PC-9 (cell line): Measurements from ENCODE around the gene AKAP13.

Source experiments
- EZH2 ChIP-seq: fragments of 200-600 bp; sonication (generic); IDR thresholded peaks from 2 replicates; pipeline ENCODE4 v1.8.0; 2017; ENCODE audit warnings: antibody characterized with exemption, low read depth
- TF ChIP-seq, protein P1 (sequence below): fragments of 200-600 bp; sonication (generic); conservative IDR thresholded peaks from 2 replicates; pipeline ENCODE4 v1.6.1; 2017; ENCODE audit warnings: mixed run types, antibody characterized with exemption, mild to moderate bottlenecking, moderate library complexity

DNA sequence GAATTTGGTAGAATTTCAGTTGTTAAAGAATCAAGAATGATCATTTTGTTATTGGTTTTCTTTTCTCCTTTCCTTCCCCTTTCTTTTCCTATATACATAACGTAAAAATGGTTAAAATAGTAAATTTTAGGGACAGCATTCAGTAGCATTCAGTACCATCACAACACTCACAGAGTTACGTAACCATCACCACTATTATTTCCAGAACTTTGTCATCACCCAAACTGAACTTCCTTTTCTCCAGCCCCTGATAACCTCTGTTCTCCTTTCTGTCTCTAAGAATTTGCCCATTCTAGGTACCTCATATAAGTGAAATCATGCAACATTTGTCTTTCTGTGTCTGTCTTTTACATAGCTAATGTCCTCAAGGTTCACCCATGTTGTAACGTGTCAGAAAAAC, 165.3 kb downstream of the AKAP13 start:
- TF ChIP-seq, protein P1, sequence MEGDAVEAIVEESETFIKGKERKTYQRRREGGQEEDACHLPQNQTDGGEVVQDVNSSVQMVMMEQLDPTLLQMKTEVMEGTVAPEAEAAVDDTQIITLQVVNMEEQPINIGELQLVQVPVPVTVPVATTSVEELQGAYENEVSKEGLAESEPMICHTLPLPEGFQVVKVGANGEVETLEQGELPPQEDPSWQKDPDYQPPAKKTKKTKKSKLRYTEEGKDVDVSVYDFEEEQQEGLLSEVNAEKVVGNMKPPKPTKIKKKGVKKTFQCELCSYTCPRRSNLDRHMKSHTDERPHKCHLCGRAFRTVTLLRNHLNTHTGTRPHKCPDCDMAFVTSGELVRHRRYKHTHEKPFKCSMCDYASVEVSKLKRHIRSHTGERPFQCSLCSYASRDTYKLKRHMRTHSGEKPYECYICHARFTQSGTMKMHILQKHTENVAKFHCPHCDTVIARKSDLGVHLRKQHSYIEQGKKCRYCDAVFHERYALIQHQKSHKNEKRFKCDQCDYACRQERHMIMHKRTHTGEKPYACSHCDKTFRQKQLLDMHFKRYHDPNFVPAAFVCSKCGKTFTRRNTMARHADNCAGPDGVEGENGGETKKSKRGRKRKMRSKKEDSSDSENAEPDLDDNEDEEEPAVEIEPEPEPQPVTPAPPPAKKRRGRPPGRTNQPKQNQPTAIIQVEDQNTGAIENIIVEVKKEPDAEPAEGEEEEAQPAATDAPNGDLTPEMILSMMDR: no peak
- TF ChIP-seq EZH2: no peak
